OCI-LY7 (cell line): Measurements from ENCODE around the gene TMEM53. TPM values are rescaled to one million over a fixed set of nuclear protein-coding genes. Genes with fewer than 3 reads are reported as not detected.
A peak's percentile ranks its signal among the peaks of the same experiment; 100 is the strongest.

Source experiments
- BruUV-seq: library from RNA; stranded (reverse); fragments of 400-500 nt; replicated peaks from 2 replicates; lab custom pipeline; 2021; lab: Mats Ljungman, UMichigan
- CTCF ChIA-PET: fragments of 300-600 bp; sonication (Branson Sonifier 250); formaldehyde crosslinking; loops from one replicate; lab custom pipeline; 2022; ENCODE audit warnings: antibody characterized with exemption; ENCODE audit not compliant: unreplicated experiment; lab: Charles Lee
- POLR2A ChIA-PET: fragments of 300-600 bp; sonication (Branson Sonifier 250); formaldehyde crosslinking; loops from one replicate; lab custom pipeline; 2022; ENCODE audit warnings: antibody characterized with exemption; lab: Charles Lee
- DNase-seq: peaks from one replicate; pipeline ENCODE4 v3.0.0-alpha.2; 2015; ENCODE audit warnings: low spot score
- H2AFZ ChIP-seq: fragments of 200-600 bp; sonication (generic), shearing (Covaris generic); 2 replicates; pipeline ENCODE4 v1.6.1; 2014; ENCODE audit warnings: mild to moderate bottlenecking, antibody characterized with exemption, low read length, moderate library complexity
- H3K27ac ChIP-seq: fragments of 200-600 bp; sonication (generic); 2 replicates; pipeline ENCODE4 v1.5.1; 2014; ENCODE audit warnings: mixed run types, low read depth, mild to moderate bottlenecking, moderate library complexity, low read length, inconsistent platforms; ENCODE audit not compliant: poor library complexity, severe bottlenecking
- H3K36me3 ChIP-seq: fragments of 200-600 bp; sonication (generic); 2 replicates; pipeline ENCODE4 v1.6.1; 2014; ENCODE audit warnings: mild to moderate bottlenecking, antibody characterized with exemption, low read length, moderate library complexity, mixed read lengths; ENCODE audit not compliant: insufficient read depth
- H3K4me1 ChIP-seq: fragments of 200-600 bp; sonication (generic); 2 replicates; pipeline ENCODE4 v1.5.1; 2014; ENCODE audit warnings: mild to moderate bottlenecking, low read length; ENCODE audit not compliant: insufficient read depth, poor library complexity, severe bottlenecking
- H3K4me2 ChIP-seq: fragments of 200-600 bp; sonication (generic); 2 replicates; pipeline ENCODE4 v1.6.1; 2014; ENCODE audit warnings: mild to moderate bottlenecking, low read length
- H3K4me3 ChIP-seq: fragments of 200-600 bp; sonication (generic); 2 replicates; pipeline ENCODE4 v1.5.1; 2014; ENCODE audit warnings: mild to moderate bottlenecking, low read depth, low read length; ENCODE audit not compliant: poor library complexity, severe bottlenecking
- H3K79me2 ChIP-seq: fragments of 200-600 bp; sonication (generic); 2 replicates; pipeline ENCODE4 v1.6.1; 2016; ENCODE audit warnings: low read depth, mild to moderate bottlenecking, low read length, moderate library complexity, mixed read lengths; ENCODE audit not compliant: insufficient read depth
- H3K9me2 ChIP-seq: fragments of 200-600 bp; sonication (generic); 2 replicates; pipeline ENCODE4 v1.6.1; 2016; ENCODE audit warnings: mild to moderate bottlenecking, low read length, mixed read lengths; ENCODE audit not compliant: insufficient read depth
- H3K9me3 ChIP-seq: fragments of 200-600 bp; sonication (generic); 2 replicates; pipeline ENCODE4 v1.6.1; 2014; ENCODE audit warnings: mild to moderate bottlenecking, mixed run types, low read length, mixed read lengths
- H4K20me1 ChIP-seq: fragments of 200-600 bp; sonication (generic); 2 replicates; pipeline ENCODE4 v1.6.1; 2014; ENCODE audit warnings: mild to moderate bottlenecking, antibody characterized with exemption, low read length, moderate library complexity, mixed read lengths; ENCODE audit not compliant: insufficient read depth
- CTCF ChIP-seq: fragments of 200-600 bp; sonication (generic); conservative IDR thresholded peaks from 2 replicates; pipeline ENCODE4 v1.5.1; 2014; ENCODE audit warnings: mild to moderate bottlenecking, antibody characterized with exemption, low read length, moderate library complexity, mixed read lengths
- EZH2phosphoT487 ChIP-seq: fragments of 200-600 bp; sonication (generic); IDR thresholded peaks from 2 replicates; pipeline ENCODE4 v1.6.1; 2018; ENCODE audit warnings: low read depth, borderline replicate concordance, mild to moderate bottlenecking, mixed run types, antibody characterized with exemption, low read length, moderate library complexity, mixed read lengths
- intact Hi-C: fragments of 100-400 bp; cut with micrococcal nuclease; formaldehyde crosslinking; loops from one replicate; pipeline ENCODE4 v1.10.0; 2022; ENCODE audit not compliant: unreplicated experiment
- total RNA-seq, 2 experiments: library from RNA; depleted of rRNA in 1 of 2; stranded (reverse); fragments of >200 nt in 1 of 2; shearing (Covaris generic) in 1 of 2; gene quantifications; 2 replicates each; pipeline ENCODE4 v1.2.3, GENCODE V29; 2014 to 2022

The TMEM53 gene
- total RNA-seq, 2 experiments from 2014 or later: 6.6 to 8.1 TPM

- DNase-seq: no peak
- no peak for TF ChIP-seq CTCF
- TF ChIP-seq EZH2phosphoT487: no peak
- BruUV-seq: no TSS peak
- Histone ChIP-seq H3K9me2 (no peaks in the 10 kb centered on the region), H3K4me3 (no peak overlapping the region), H3K79me2 (peaks cover 24% of the 10 kb centered on the region), H2AFZ (no peak overlapping the region), H4K20me1 (no peaks in the 10 kb centered on the region), H3K4me1 (peaks cover 26% of the 10 kb centered on the region), H3K4me2 (no peak overlapping the region), H3K36me3 (peaks cover 79% of the 10 kb centered on the region), H3K27ac (no peak overlapping the region), H3K9me3 (no peaks in the 10 kb centered on the region)
- ChIA-PET POLR2A (no interaction called here), CTCF (no interaction called here)
- intact Hi-C loops: no loop called here
Observed at GRCh38 chr1:44635439-44635838, 38.8 kb downstream of the TMEM53 start.

- Histone ChIP-seq H3K4me3 (no peak overlapping the region), H3K36me3 (peaks cover 72% of the 10 kb centered on the region), H4K20me1 (no peaks in the 10 kb centered on the region), H3K27ac (no peak overlapping the region), H3K9me2 (no peaks in the 10 kb centered on the region), H3K4me1 (peaks cover 26% of the 10 kb centered on the region), H3K4me2 (peak overlapping the region; percentile 98; the same call in 1 of the 2 replicates), H3K9me3 (no peaks in the 10 kb centered on the region), H3K79me2 (peaks cover 24% of the 10 kb centered on the region), H2AFZ (no peak overlapping the region)
- no TSS peak for BruUV-seq
- CTCF ChIA-PET: interaction anchor here (1.2 kb wide), 1 partner anchor 17 kb away, joined by 4 read pairs; no protein-coding TSS in a partner anchor
- no peak for DNase-seq
- intact Hi-C loops: no loop called here
- POLR2A ChIA-PET: interaction anchor here (1.5 kb wide), 1 partner anchor 13 kb away, joined by 4 read pairs; no protein-coding TSS in a partner anchor
- no peak for TF ChIP-seq EZH2phosphoT487
- no peak for TF ChIP-seq CTCF
Observed at GRCh38 chr1:44634606-44635189, 39.6 kb downstream of the TMEM53 start.

GRCh38 chr1:44632598-44632997 is 41.7 kb downstream of the TMEM53 start:
- no TSS peak for BruUV-seq
- Histone ChIP-seq H3K27ac (peak overlapping the region; percentile 79), H3K36me3 (peaks cover 53% of the 10 kb centered on the region), H3K9me2 (no peaks in the 10 kb centered on the region), H3K9me3 (no peaks in the 10 kb centered on the region), H4K20me1 (no peaks in the 10 kb centered on the region), H3K4me1 (peaks cover 26% of the 10 kb centered on the region), H2AFZ (peak overlapping the region; percentile 60; the same call in 1 of the 2 replicates), H3K79me2 (peaks cover 24% of the 10 kb centered on the region), H3K4me2 (peak overlapping the region; percentile 98), H3K4me3 (peak overlapping the region; percentile 92)
- ChIA-PET POLR2A (interaction anchor here (0.9 to 4.7 kb wide), 5 partner anchors 10 to 79 kb away, joined by 3 to 17 read pairs (median 3); partner anchors contain the start of genes ARMH1 and TMEM53), CTCF (interaction anchor here (0.5 to 0.9 kb wide), 3 partner anchors 10 to 276 kb away, joined by 3 to 4 read pairs (median 3); no protein-coding TSS in a partner anchor)
- DNase-seq: no peak
- intact Hi-C loops: loop anchor here (2.0 kb wide), 1 partner anchor 44 kb away; no protein-coding TSS in a partner anchor
- TF ChIP-seq CTCF (no peak), EZH2phosphoT487 (no peak)
